A549 (cell line): ENCODE data around the gene DCK. TPM values are rescaled to one million over a fixed set of nuclear protein-coding genes. Genes with fewer than 3 reads are reported as not detected.
A peak's percentile ranks its signal among the peaks of the same experiment; 100 is the strongest.

ENCODE experiments used
- ATAC-seq, 2 experiments: fragments of 200-7000 bp in 1 of 2; fragments of >200 bp in 1 of 2; cut with Nextera tagmentation in 1 of 2; cut with Tn5 transposase in 1 of 2; 3 replicates each; pipeline versions ENCODE4 v1.8.0 to v1.9.1; 2018 to 2020; ENCODE audit warnings: mild to moderate bottlenecking in 1 of 2, moderate library complexity in 1 of 2
- CTCF ChIA-PET: fragments of 300-600 bp; sonication (Branson Sonifier 250); formaldehyde crosslinking; extraction: SDS; loops from one replicate; lab custom pipeline; 2021; ENCODE audit warnings: antibody characterized with exemption, inconsistent platforms; lab: Yijun Ruan, JAX
- POLR2A ChIA-PET: fragments of 350-600 bp; formaldehyde crosslinking; extraction: SDS; loops from one replicate; lab custom pipeline; 2021; ENCODE audit warnings: antibody characterized with exemption, inconsistent platforms; lab: Yijun Ruan, JAX
- DNase-seq, 2 experiments: peaks; one replicate each; pipeline versions ENCODE4 v3.0.0 to v3.0.0-alpha.2; 2011 to 2016; ENCODE audit warnings: low read depth in 1 of 2, low spot score in 1 of 2
- FAIRE-seq: peaks from 2 replicates; lab custom pipeline; 2011; peaks lifted over from hg19 to GRCh38; lab: Jason Lieb, UNC
- H3K27ac ChIP-seq, 2 experiments: fragments of >200 bp; sonication (Bioruptor Twin); formaldehyde crosslinking; 3 replicates each; pipeline ENCODE4 v1.5.1; 2016 to 2017
- H3K4me1 ChIP-seq: fragments of >200 bp; sonication (Bioruptor Twin); formaldehyde crosslinking; 3 replicates; pipeline ENCODE4 v1.6.1; 2016
- H3K4me2 ChIP-seq: fragments of >200 bp; sonication (Bioruptor Twin); formaldehyde crosslinking; 3 replicates; pipeline ENCODE4 v1.6.1; 2016
- H3K4me3 ChIP-seq: fragments of >200 bp; sonication (Bioruptor Twin); formaldehyde crosslinking; 3 replicates; pipeline ENCODE4 v1.5.1; 2016
- H3K9me3 ChIP-seq: fragments of >200 bp; sonication (Bioruptor Twin); formaldehyde crosslinking; 3 replicates; pipeline ENCODE4 v1.6.1; 2016
- BCL3 ChIP-seq: fragments of >200 bp; sonication (Bioruptor Twin); formaldehyde crosslinking; IDR thresholded peaks from 3 replicates; pipeline ENCODE4 v1.6.1; 2016
- CBX8 ChIP-seq: fragments of 200-600 bp; sonication (generic); IDR thresholded peaks from 2 replicates; pipeline ENCODE4 v1.6.1; 2016
- CHD2 ChIP-seq: fragments of 150-350 bp; IDR thresholded peaks from 2 replicates; pipeline ENCODE4 v1.6.1; 2014; ENCODE audit warnings: low read length; ENCODE audit not compliant: partially characterized antibody
- EHF ChIP-seq: fragments of 250-450 bp; sonication (Bioruptor Pico); IDR thresholded peaks from 2 replicates; pipeline ENCODE4 v1.5.0; 2020; ENCODE audit warnings: mild to moderate bottlenecking
- EHMT2 ChIP-seq: fragments of 200-600 bp; sonication (generic); IDR thresholded peaks from 2 replicates; pipeline ENCODE4 v1.6.1; 2016; ENCODE audit warnings: antibody characterized with exemption, low read depth, mild to moderate bottlenecking, moderate library complexity
- ELK1 ChIP-seq: fragments of 150-350 bp; IDR thresholded peaks from 2 replicates; pipeline ENCODE4 v1.6.1; 2014; ENCODE audit warnings: low read depth, mild to moderate bottlenecking, low read length
- FOXS1 ChIP-seq: fragments of 250-450 bp; sonication (Bioruptor Pico); IDR thresholded peaks from 2 replicates; pipeline ENCODE4 v1.5.0; 2020; ENCODE audit warnings: mild to moderate bottlenecking, moderate library complexity
- GATA3 ChIP-seq: IDR thresholded peaks from 2 replicates; pipeline ENCODE4 v1.6.1; 2012; ENCODE audit warnings: borderline replicate concordance
- HDAC2 ChIP-seq: fragments of 200-600 bp; sonication (generic); IDR thresholded peaks from 2 replicates; pipeline ENCODE4 v1.6.1; 2016
- HOXA7 ChIP-seq: fragments of 250-450 bp; sonication (Bioruptor Pico); IDR thresholded peaks from 2 replicates; pipeline ENCODE4 v1.5.0; 2020; ENCODE audit warnings: mild to moderate bottlenecking, moderate library complexity
- HOXB13 ChIP-seq: fragments of 250-450 bp; sonication (Bioruptor Pico); IDR thresholded peaks from 2 replicates; pipeline ENCODE4 v1.5.0; 2020; ENCODE audit warnings: low read depth, mild to moderate bottlenecking, moderate library complexity
- HOXB5 ChIP-seq: fragments of 250-450 bp; sonication (Bioruptor Pico); IDR thresholded peaks from 2 replicates; pipeline ENCODE4 v1.5.0; 2020; ENCODE audit warnings: mild to moderate bottlenecking, moderate library complexity
- JUNB ChIP-seq: fragments of >200 bp; sonication (Bioruptor Twin); formaldehyde crosslinking; IDR thresholded peaks from 2 replicates; pipeline ENCODE4 v1.6.1; 2016
- KDM1A ChIP-seq: fragments of 200-600 bp; sonication (generic); IDR thresholded peaks from 2 replicates; pipeline ENCODE4 v1.6.1; 2016; ENCODE audit warnings: low read depth, mild to moderate bottlenecking
- MAFK ChIP-seq: fragments of 450-650 bp; IDR thresholded peaks from 2 replicates; pipeline ENCODE4 v1.6.1; 2014; ENCODE audit not compliant: partially characterized antibody
- MAZ ChIP-seq: fragments of 150-350 bp; IDR thresholded peaks from 2 replicates; pipeline ENCODE4 v1.6.1; 2014; ENCODE audit warnings: antibody characterized with exemption, low read depth, low read length, borderline replicate concordance
- MYC ChIP-seq: IDR thresholded peaks from 2 replicates; pipeline ENCODE4 v1.6.1; 2012; ENCODE audit warnings: mild to moderate bottlenecking, inconsistent platforms, low read length, improper control_type of control experiment, borderline replicate concordance
- NFE2L2 ChIP-seq: fragments of 150-350 bp; conservative IDR thresholded peaks from 2 replicates; pipeline ENCODE4 v1.6.1; 2014; ENCODE audit warnings: low read length
- NPAS2 ChIP-seq: fragments of 250-450 bp; sonication (Bioruptor Pico); IDR thresholded peaks from 2 replicates; pipeline ENCODE4 v1.8.0; 2022; ENCODE audit warnings: mild to moderate bottlenecking, moderate library complexity, borderline replicate concordance
- PHF8 ChIP-seq: fragments of 200-600 bp; sonication (generic); IDR thresholded peaks from 2 replicates; pipeline ENCODE4 v1.6.1; 2016; ENCODE audit warnings: low read depth, mild to moderate bottlenecking, antibody characterized with exemption, moderate library complexity, borderline replicate concordance
- RAD21 ChIP-seq, 2 experiments: fragments of >200 bp in 1 of 2; sonication (Bioruptor Twin) in 1 of 2; formaldehyde crosslinking in 1 of 2; IDR thresholded peaks in 1 of 2; conservative IDR thresholded peaks in 1 of 2; 2 replicates in 1 of 2; 3 replicates in 1 of 2; pipeline ENCODE4 v1.6.1; 2012 to 2018; ENCODE audit warnings: inconsistent platforms in 1 of 2
- RARB ChIP-seq: fragments of 250-450 bp; sonication (Bioruptor Pico); IDR thresholded peaks from 2 replicates; pipeline ENCODE4 v1.8.0; 2021; ENCODE audit warnings: mild to moderate bottlenecking, moderate library complexity
- RNF2 ChIP-seq: fragments of 200-600 bp; sonication (generic); IDR thresholded peaks from 2 replicates; pipeline ENCODE4 v1.6.1; 2016; ENCODE audit warnings: low read depth, mild to moderate bottlenecking, antibody characterized with exemption, moderate library complexity, borderline replicate concordance
- SREBF2 ChIP-seq: fragments of 450-650 bp; IDR thresholded peaks from 2 replicates; pipeline ENCODE4 v1.6.1; 2014; ENCODE audit warnings: mild to moderate bottlenecking, moderate library complexity
- TFCP2L1 ChIP-seq: fragments of 250-450 bp; sonication (Bioruptor Pico); IDR thresholded peaks from 2 replicates; pipeline ENCODE4 v1.5.0; 2021; ENCODE audit warnings: mild to moderate bottlenecking
- ZNF302 ChIP-seq: fragments of 250-450 bp; sonication (Bioruptor Pico); IDR thresholded peaks from 2 replicates; pipeline ENCODE4 v1.9.0; 2021; ENCODE audit warnings: inconsistent platforms, mild to moderate bottlenecking, moderate library complexity
- WGBS: methylation state at CpG from one replicate; pipeline ENCODE4 v1.1.6; 2017; ENCODE audit errors: missing lambda C conversion rate; 5-methylcytosine and 5-hydroxymethylcytosine counted together
- polyA plus RNA-seq, 4 experiments: library from polyadenylated mRNA; depleted of rRNA in 3 of 4; stranded (reverse); fragments of >200 nt; fragmentation: RNase III in 1 of 4; extraction: RNeasy Plus Mini Kit Qiagen cat#74134 plus additional on column Dnase treatment in 1 of 4; gene quantifications; 2 replicates in 3 of 4; 3 replicates in 1 of 4; pipeline ENCODE4 v1.2.3, GENCODE V29; 2011 to 2017

The DCK gene
- polyA plus RNA-seq, 2 of the 4 experiments (the other 2 are of a cell fraction) = 20.0 to 20.6 TPM

GRCh38 chr4:70991596-70991995, 1.9 kb upstream of the DCK start:
- 97% methylated on average over 2 of the region's 2 CpGs for WGBS
- ATAC-seq (no peak), DNase-seq (no peak), FAIRE-seq (no peak)
- Histone ChIP-seq H3K27ac (no peak overlapping the region), H3K4me1 (no peaks in the 10 kb centered on the region), H3K4me3 (no peak overlapping the region), H3K4me2 (no peak overlapping the region), H3K9me3 (no peaks in the 10 kb centered on the region)
- ChIA-PET CTCF (no interaction called here), POLR2A (no interaction called here)
- TF ChIP-seq ZNF302 (no peak), HOXA7 (CRISPR knock-in tag) (no peak), EHMT2 (no peak), SREBF2 (no peak), MYC (no peak), BCL3 (no peak), NPAS2 (CRISPR knock-in tag) (no peak), PHF8 (no peak), GATA3 (no peak)

- peak overlapping the region; percentile 79 for H3K4me2 ChIP-seq
- TF ChIP-seq HOXB13 (CRISPR knock-in tag) = no peak
- no peak for TF ChIP-seq HOXA7 (CRISPR knock-in tag)
- TF ChIP-seq HDAC2 = no peak
- no peak for TF ChIP-seq CHD2
- no peak for TF ChIP-seq HOXB5 (CRISPR knock-in tag)
- TF ChIP-seq BCL3 = no peak
- TF ChIP-seq RAD21 (conservative IDR thresholded peaks at IDR 0.05 in 1 of 2, IDR thresholded peaks at IDR 0.05 in 1 of 2) = no peak
- no peak for TF ChIP-seq ZNF302
- no peak for TF ChIP-seq FOXS1 (CRISPR knock-in tag)
- TF ChIP-seq EHF (CRISPR knock-in tag) = no peak
- TF ChIP-seq MAFK = no peak
- TF ChIP-seq TFCP2L1 (CRISPR knock-in tag) = no peak
- TF ChIP-seq KDM1A = no peak
- no peak for TF ChIP-seq RARB
- TF ChIP-seq MAZ = no peak
- TF ChIP-seq NFE2L2 = no peak
- no peak for TF ChIP-seq RNF2
- no peak for TF ChIP-seq JUNB
- no peak for TF ChIP-seq CBX8
- TF ChIP-seq ELK1 = no peak
- no peaks in the 10 kb centered on the region for H3K9me3 ChIP-seq
- WGBS = 89% methylated on average over 5 of the region's 5 CpGs
- no peaks in the 10 kb centered on the region for H3K4me1 ChIP-seq
- CTCF ChIA-PET = interaction anchor here (1.3 kb wide), 1 partner anchor 17 kb away, joined by 6 read pairs; no protein-coding TSS in a partner anchor
- POLR2A ChIA-PET = interaction anchor here (1.5 kb wide), 2 partner anchors 34 to 90 kb away, joined by 6 to 7 read pairs; partner anchors contain the start of gene MOB1B
- DNase-seq = peak in 1 of 2 experiments; percentile 28
- FAIRE-seq = no peak
- ATAC-seq = no peak
- H3K27ac ChIP-seq = peak overlapping the region; percentile 79 to 98; a peak in 5 of 6 replicates
- peak overlapping the region; percentile 77 for H3K4me3 ChIP-seq
Observed at GRCh38 chr4:70992391-70992881, 1.0 kb upstream of the DCK start.
